ENCODE data around the gene ROR1. TPM values are rescaled to one million over a fixed set of nuclear protein-coding genes. Genes with fewer than 3 reads are reported as not detected.

ROR1 gene
- total RNA-seq, 2 experiments from 2014 or later = 0.47 to 1.4 TPM

- POLR2A ChIA-PET = interaction anchor here (0.9 kb wide), 1 partner anchor 61 kb away, joined by 4 read pairs; no protein-coding TSS in a partner anchor
- CTCF ChIA-PET (ENCODE audit: unreplicated experiment) = no interaction called here
- H3K4me1 ChIP-seq (ENCODE audit: insufficient read depth, low read length, poor library complexity, severe bottlenecking) = no peaks in the 10 kb centered on the region
- H3K9me3 ChIP-seq (ENCODE audit: low read length) = no peaks in the 10 kb centered on the region
- no peak overlapping the region for H2AFZ ChIP-seq (ENCODE audit: low read length)
- no peaks in the 10 kb centered on the region for H3K36me3 ChIP-seq (ENCODE audit: insufficient read depth, low read length)
- H3K27ac ChIP-seq (ENCODE audit: low read depth, low read length, poor library complexity, severe bottlenecking) = no peak overlapping the region
- H3K9me2 ChIP-seq (ENCODE audit: insufficient read depth, low read length) = no peaks in the 10 kb centered on the region
- H3K4me3 ChIP-seq (ENCODE audit: low read depth, low read length, poor library complexity, severe bottlenecking) = no peak overlapping the region
- DNase-seq (ENCODE audit: low spot score) = no peak
- no peak for TF ChIP-seq EZH2phosphoT487 (IDR thresholded peaks at IDR 0.05; ENCODE audit: borderline replicate concordance, low read depth, low read length)
- no peaks in the 10 kb centered on the region for H3K79me2 ChIP-seq (ENCODE audit: insufficient read depth, low read depth, low read length)
- H4K20me1 ChIP-seq (ENCODE audit: insufficient read depth, low read length) = no peaks in the 10 kb centered on the region
- BruUV-seq (replicated peaks) = no TSS peak
- intact Hi-C loops (cut with micrococcal nuclease; ENCODE audit: unreplicated experiment) = no loop called here
- H3K4me2 ChIP-seq (ENCODE audit: low read length) = no peak overlapping the region
These were observed 127.3 kb downstream of the ROR1 start for GRCh38 chr1:63901094-63901493.

- DNase-seq (ENCODE audit: low spot score) = no peak
- no peak overlapping the region for H2AFZ ChIP-seq (ENCODE audit: low read length)
- no peak overlapping the region for H3K4me3 ChIP-seq (ENCODE audit: low read depth, low read length, poor library complexity, severe bottlenecking)
- no peaks in the 10 kb centered on the region for H3K4me1 ChIP-seq (ENCODE audit: insufficient read depth, low read length, poor library complexity, severe bottlenecking)
- no peaks in the 10 kb centered on the region for H4K20me1 ChIP-seq (ENCODE audit: insufficient read depth, low read length)
- no peaks in the 10 kb centered on the region for H3K9me3 ChIP-seq (ENCODE audit: low read length)
- BruUV-seq (replicated peaks) = no TSS peak
- H3K27ac ChIP-seq (ENCODE audit: low read depth, low read length, poor library complexity, severe bottlenecking) = no peak overlapping the region
- intact Hi-C loops (cut with micrococcal nuclease; ENCODE audit: unreplicated experiment) = no loop called here
- no peaks in the 10 kb centered on the region for H3K79me2 ChIP-seq (ENCODE audit: insufficient read depth, low read depth, low read length)
- H3K9me2 ChIP-seq (ENCODE audit: insufficient read depth, low read length) = no peaks in the 10 kb centered on the region
- H3K36me3 ChIP-seq (ENCODE audit: insufficient read depth, low read length) = no peaks in the 10 kb centered on the region
- no peak overlapping the region for H3K4me2 ChIP-seq (ENCODE audit: low read length)
- no peak for TF ChIP-seq EZH2phosphoT487 (IDR thresholded peaks at IDR 0.05; ENCODE audit: borderline replicate concordance, low read depth, low read length)
- TF ChIP-seq CTCF (conservative IDR thresholded peaks at IDR 0.05; ENCODE audit: low read length) = no peak
- CTCF ChIA-PET (ENCODE audit: unreplicated experiment) = no interaction called here
- POLR2A ChIA-PET = interaction anchor here (0.9 to 1.3 kb wide), 2 partner anchors 16 to 72 kb away, joined by 3 read pairs; no protein-coding TSS in a partner anchor
These were observed 129.2 kb downstream of the ROR1 start for GRCh38 chr1:63902844-63903589.

- DNase-seq (ENCODE audit: low spot score) = no peak
- no peak for TF ChIP-seq CTCF (conservative IDR thresholded peaks at IDR 0.05; ENCODE audit: low read length)
- no peak for TF ChIP-seq EZH2phosphoT487 (IDR thresholded peaks at IDR 0.05; ENCODE audit: borderline replicate concordance, low read depth, low read length)
These were observed 130.3 kb downstream of the ROR1 start for GRCh38 chr1:63903947-63904610.

More at GRCh38 chr1:63903947-63904610, 130.3 kb downstream of the ROR1 start:
- Histone ChIP-seq H3K9me3 (ENCODE audit: low read length) (no peaks in the 10 kb centered on the region), H3K36me3 (ENCODE audit: insufficient read depth, low read length) (no peaks in the 10 kb centered on the region), H3K4me1 (ENCODE audit: insufficient read depth, low read length, poor library complexity, severe bottlenecking) (no peaks in the 10 kb centered on the region), H3K4me3 (ENCODE audit: low read depth, low read length, poor library complexity, severe bottlenecking) (no peak overlapping the region), H3K4me2 (ENCODE audit: low read length) (no peak overlapping the region), H2AFZ (ENCODE audit: low read length) (no peak overlapping the region), H3K79me2 (ENCODE audit: insufficient read depth, low read depth, low read length) (no peaks in the 10 kb centered on the region), H3K9me2 (ENCODE audit: insufficient read depth, low read length) (no peaks in the 10 kb centered on the region), H3K27ac (ENCODE audit: low read depth, low read length, poor library complexity, severe bottlenecking) (no peak overlapping the region), H4K20me1 (ENCODE audit: insufficient read depth, low read length) (no peaks in the 10 kb centered on the region)
- intact Hi-C loops (cut with micrococcal nuclease; ENCODE audit: unreplicated experiment) = no loop called here
- ChIA-PET CTCF (ENCODE audit: unreplicated experiment) (no interaction called here), POLR2A (interaction anchor here (0.6 to 1.4 kb wide), 2 partner anchors 20 to 67 kb away, joined by 3 to 4 read pairs; no protein-coding TSS in a partner anchor)
- BruUV-seq (replicated peaks) = no TSS peak

Data from OCI-LY7 (cell line).